ENCODE measurements around the gene NCKAP5L.

Gene NCKAP5L

DNA sequence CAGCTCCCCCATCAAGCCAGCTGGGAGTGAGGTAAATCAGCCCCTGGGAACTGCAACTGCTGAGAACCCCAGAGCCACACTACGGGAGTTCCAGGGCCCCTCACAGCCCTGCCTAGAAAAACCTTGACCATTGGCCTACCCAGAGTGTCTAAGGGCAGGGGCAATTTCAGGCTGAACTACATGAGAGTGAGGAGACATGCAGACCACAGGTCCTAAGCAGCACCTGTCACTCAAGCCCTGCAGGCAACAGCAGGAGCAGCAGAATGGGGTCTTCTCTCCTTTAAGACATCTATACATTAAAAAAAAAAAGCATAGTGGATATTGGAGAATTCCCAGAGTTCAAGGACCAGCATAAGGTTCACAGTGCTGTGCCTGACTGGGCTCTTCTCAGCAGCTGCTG is 4.9 kb downstream of the NCKAP5L start:
- no peak overlapping the region for H3K4me3 ChIP-seq (ENCODE audit: low read length, poor library complexity, severe bottlenecking)
- TF ChIP-seq, protein P1, sequence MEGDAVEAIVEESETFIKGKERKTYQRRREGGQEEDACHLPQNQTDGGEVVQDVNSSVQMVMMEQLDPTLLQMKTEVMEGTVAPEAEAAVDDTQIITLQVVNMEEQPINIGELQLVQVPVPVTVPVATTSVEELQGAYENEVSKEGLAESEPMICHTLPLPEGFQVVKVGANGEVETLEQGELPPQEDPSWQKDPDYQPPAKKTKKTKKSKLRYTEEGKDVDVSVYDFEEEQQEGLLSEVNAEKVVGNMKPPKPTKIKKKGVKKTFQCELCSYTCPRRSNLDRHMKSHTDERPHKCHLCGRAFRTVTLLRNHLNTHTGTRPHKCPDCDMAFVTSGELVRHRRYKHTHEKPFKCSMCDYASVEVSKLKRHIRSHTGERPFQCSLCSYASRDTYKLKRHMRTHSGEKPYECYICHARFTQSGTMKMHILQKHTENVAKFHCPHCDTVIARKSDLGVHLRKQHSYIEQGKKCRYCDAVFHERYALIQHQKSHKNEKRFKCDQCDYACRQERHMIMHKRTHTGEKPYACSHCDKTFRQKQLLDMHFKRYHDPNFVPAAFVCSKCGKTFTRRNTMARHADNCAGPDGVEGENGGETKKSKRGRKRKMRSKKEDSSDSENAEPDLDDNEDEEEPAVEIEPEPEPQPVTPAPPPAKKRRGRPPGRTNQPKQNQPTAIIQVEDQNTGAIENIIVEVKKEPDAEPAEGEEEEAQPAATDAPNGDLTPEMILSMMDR (conservative IDR thresholded peaks at IDR 0.05; ENCODE audit: low read length) = no peak
- no peak for TF ChIP-seq EZH2phosphoT487 (IDR thresholded peaks at IDR 0.05; ENCODE audit: borderline replicate concordance)
- H3K9me2 ChIP-seq (replicated peaks; ENCODE audit: low read depth, low read length) = no peaks in the 10 kb centered on the region
- H3K9ac ChIP-seq (ENCODE audit: low read depth, low read length, poor library complexity, severe bottlenecking) = no peak overlapping the region
- H3K4me1 ChIP-seq (ENCODE audit: insufficient read depth, low read length, poor library complexity, severe bottlenecking) = peaks cover 44% of the 10 kb centered on the region
- no peaks in the 10 kb centered on the region for H3K27me3 ChIP-seq (ENCODE audit: insufficient read depth, low read length, poor library complexity, severe bottlenecking)
- H3K79me2 ChIP-seq (ENCODE audit: insufficient read depth, low read length) = peaks cover 73% of the 10 kb centered on the region
- H4K20me1 ChIP-seq (ENCODE audit: insufficient read depth, low read length, poor library complexity, severe bottlenecking) = peaks cover 26% of the 10 kb centered on the region
- H3F3A ChIP-seq (ENCODE audit: low read depth) = no peaks in the 10 kb centered on the region
- H3K36me3 ChIP-seq (ENCODE audit: insufficient read depth, low read length) = no peaks in the 10 kb centered on the region
- H3K9me3 ChIP-seq (ENCODE audit: insufficient read depth, low read depth, low read length) = no peaks in the 10 kb centered on the region
- H3K4me2 ChIP-seq (ENCODE audit: low read depth, low read length, poor library complexity, severe bottlenecking) = no peak overlapping the region
- H2AFZ ChIP-seq (ENCODE audit: low read length) = no peak overlapping the region

DNA sequence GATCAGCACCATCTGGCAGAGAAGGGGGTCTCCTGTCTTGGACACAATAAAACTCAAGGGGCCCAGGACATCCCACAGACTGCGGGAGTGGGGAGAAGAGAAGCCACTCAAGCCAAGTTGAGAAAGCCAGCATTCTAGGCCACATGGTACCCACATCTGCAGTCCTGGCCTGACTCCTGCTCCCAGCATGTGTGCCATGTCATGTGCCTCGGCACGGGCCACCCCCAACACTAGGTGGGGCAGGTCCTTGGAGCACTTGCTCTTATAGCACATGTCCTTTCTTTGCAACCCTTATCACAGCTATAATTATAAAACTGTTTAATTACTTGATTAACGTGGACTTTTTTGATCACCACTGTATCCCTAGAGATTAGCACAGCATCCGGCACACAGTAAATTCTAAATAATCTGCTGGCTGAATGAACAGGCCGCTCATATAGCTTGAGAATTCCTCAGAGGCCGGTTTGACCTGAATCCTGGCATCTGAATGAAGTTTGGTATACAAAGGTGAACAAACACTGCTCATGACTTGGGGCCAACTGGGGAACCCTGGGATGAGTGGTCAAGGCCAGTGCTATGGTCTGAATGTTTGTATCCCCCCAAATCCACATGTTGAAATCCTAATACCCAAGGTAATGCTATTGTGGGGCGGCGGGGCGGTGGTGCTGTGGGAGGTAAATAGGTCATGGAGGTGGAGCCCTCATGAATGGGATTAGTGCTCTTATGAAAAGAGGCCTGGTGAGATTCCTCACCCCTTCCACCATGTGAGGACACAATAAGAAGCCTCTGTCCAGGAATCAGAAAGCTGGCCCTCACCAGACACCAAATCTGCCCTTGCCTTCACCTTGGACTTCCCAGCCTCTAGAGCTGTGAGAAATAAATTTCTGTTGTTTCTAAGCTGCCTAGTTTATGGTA is 6.6 kb downstream of the NCKAP5L start:
- Histone ChIP-seq H2AFZ (ENCODE audit: low read length) (no peak overlapping the region), H3K4me2 (ENCODE audit: low read depth, low read length, poor library complexity, severe bottlenecking) (peak overlapping the region; percentile 85), H3K36me3 (ENCODE audit: insufficient read depth, low read length) (no peaks in the 10 kb centered on the region), H3K27me3 (ENCODE audit: insufficient read depth, low read length, poor library complexity, severe bottlenecking) (no peaks in the 10 kb centered on the region), H3K4me3 (ENCODE audit: low read length, poor library complexity, severe bottlenecking) (peak overlapping the region; percentile 58), H4K20me1 (ENCODE audit: insufficient read depth, low read length, poor library complexity, severe bottlenecking) (peaks cover 20% of the 10 kb centered on the region), H3K9ac (ENCODE audit: low read depth, low read length, poor library complexity, severe bottlenecking) (peak overlapping the region; percentile 60), H3K9me3 (ENCODE audit: insufficient read depth, low read depth, low read length) (no peaks in the 10 kb centered on the region), H3F3A (ENCODE audit: low read depth) (no peaks in the 10 kb centered on the region), H3K4me1 (ENCODE audit: insufficient read depth, low read length, poor library complexity, severe bottlenecking) (peaks cover 33% of the 10 kb centered on the region), H3K9me2 (replicated peaks; ENCODE audit: low read depth, low read length) (no peaks in the 10 kb centered on the region), H3K79me2 (ENCODE audit: insufficient read depth, low read length) (peaks cover 67% of the 10 kb centered on the region; the same call in 1 of the 2 replicates)
- TF ChIP-seq EZH2phosphoT487 (IDR thresholded peaks at IDR 0.05; ENCODE audit: borderline replicate concordance) = no peak
- TF ChIP-seq, protein P1 (conservative IDR thresholded peaks at IDR 0.05; ENCODE audit: low read length) = no peak

DNA sequence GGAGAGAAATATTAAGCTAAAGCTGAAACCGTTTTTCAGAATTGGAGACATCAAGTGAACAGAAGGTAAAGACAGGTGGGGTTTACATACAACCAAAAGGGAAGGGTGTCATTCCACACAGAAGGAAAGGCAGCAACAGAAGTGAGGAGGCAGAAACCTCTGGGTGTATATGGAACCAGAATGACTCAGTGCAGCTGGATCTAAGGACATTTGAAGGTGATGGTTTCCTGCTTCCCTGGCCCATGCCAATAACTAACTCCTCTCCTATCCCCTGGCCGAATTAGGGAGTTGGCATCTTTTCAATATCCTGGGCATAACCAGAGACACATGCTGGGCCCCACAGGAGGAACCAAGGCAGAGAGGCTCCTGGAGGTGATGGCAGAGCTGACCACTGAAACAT is 8.4 kb downstream of the NCKAP5L start:
- H3F3A ChIP-seq (ENCODE audit: low read depth) = no peaks in the 10 kb centered on the region
- no peak for TF ChIP-seq EZH2phosphoT487 (IDR thresholded peaks at IDR 0.05; ENCODE audit: borderline replicate concordance)
- TF ChIP-seq, protein P1 (conservative IDR thresholded peaks at IDR 0.05; ENCODE audit: low read length) = no peak
- peaks cover 11% of the 10 kb centered on the region for H4K20me1 ChIP-seq (ENCODE audit: insufficient read depth, low read length, poor library complexity, severe bottlenecking)
- H3K9ac ChIP-seq (ENCODE audit: low read depth, low read length, poor library complexity, severe bottlenecking) = no peak overlapping the region
- no peaks in the 10 kb centered on the region for H3K9me2 ChIP-seq (replicated peaks; ENCODE audit: low read depth, low read length)
- peaks cover 58% of the 10 kb centered on the region for H3K79me2 ChIP-seq (ENCODE audit: insufficient read depth, low read length)
- no peaks in the 10 kb centered on the region for H3K9me3 ChIP-seq (ENCODE audit: insufficient read depth, low read depth, low read length)
- H3K4me3 ChIP-seq (ENCODE audit: low read length, poor library complexity, severe bottlenecking) = no peak overlapping the region
- no peaks in the 10 kb centered on the region for H3K27me3 ChIP-seq (ENCODE audit: insufficient read depth, low read length, poor library complexity, severe bottlenecking)
- H3K36me3 ChIP-seq (ENCODE audit: insufficient read depth, low read length) = no peaks in the 10 kb centered on the region
- no peak overlapping the region for H3K4me2 ChIP-seq (ENCODE audit: low read depth, low read length, poor library complexity, severe bottlenecking)
- H2AFZ ChIP-seq (ENCODE audit: low read length) = no peak overlapping the region
- H3K4me1 ChIP-seq (ENCODE audit: insufficient read depth, low read length, poor library complexity, severe bottlenecking) = peaks cover 22% of the 10 kb centered on the region
